HG02623 (cell line): Measurements from ENCODE around the gene FASN.
A peak's percentile ranks its signal among the peaks of the same experiment; 100 is the strongest.

Experiments
- ATAC-seq: cut with Tn5 transposase; IDR thresholded peaks from one replicate; pipeline ENCODE4 v1.9.1; 2021; ENCODE audit warnings: moderate library complexity; ENCODE audit not compliant: unreplicated experiment

FASN gene

DNA sequence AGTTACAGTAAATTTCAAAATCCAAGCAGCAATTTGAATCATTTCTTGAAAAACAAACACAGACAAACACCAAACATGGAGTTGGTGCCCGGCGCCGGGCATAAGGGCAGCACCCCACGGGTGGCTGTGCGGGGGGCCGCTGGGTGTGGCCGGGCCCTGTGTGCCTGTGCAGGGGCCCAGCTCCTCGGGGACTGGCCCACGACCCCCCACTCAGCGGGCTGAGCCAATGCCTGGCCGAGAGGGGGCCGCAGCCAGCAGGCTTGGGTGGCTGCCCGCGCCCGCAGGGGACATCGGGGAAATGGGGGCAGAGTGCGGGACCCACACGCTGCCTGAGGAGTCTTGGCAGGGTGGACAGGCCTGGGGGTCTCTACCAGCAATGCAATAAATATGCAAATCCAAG is 19.6 kb downstream of the FASN start:
- no peak for ATAC-seq

DNA sequence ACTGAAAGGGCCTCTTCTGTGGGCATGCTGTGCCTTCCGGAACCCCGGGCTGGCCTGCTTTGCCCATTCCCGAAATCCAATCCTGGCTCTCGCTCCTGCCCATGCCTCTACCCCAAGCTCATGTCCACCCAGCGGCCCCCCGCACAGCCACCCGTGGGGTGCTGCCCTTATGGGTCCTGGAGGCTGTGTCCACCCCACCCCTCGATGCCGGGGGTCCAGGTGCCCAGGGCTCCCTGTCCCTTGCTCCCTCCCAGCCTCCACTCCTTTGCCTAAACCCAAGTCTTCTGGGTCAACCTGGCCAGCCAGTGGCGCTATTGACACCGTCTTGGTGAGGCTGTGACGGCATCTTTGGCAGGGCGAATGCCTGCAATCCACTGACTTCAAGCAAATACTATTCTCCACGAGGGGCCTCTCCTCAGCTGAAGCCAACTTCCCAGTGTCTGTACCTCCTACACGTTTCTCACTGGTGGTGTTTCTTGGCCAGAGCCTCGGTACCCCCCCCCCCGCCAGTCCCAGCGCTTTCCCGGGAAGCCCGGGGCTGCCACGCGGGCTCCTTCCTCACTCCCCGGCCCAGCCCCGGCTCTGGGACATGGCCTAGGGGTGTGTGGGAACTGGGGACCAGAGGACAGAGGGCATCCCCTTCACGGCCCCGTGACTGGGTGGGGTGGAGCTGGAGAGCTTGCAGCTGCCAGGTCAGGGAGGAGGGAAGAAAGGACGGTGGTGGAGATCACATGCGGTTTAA is 20.2 kb downstream of the FASN start:
- no peak for ATAC-seq

DNA sequence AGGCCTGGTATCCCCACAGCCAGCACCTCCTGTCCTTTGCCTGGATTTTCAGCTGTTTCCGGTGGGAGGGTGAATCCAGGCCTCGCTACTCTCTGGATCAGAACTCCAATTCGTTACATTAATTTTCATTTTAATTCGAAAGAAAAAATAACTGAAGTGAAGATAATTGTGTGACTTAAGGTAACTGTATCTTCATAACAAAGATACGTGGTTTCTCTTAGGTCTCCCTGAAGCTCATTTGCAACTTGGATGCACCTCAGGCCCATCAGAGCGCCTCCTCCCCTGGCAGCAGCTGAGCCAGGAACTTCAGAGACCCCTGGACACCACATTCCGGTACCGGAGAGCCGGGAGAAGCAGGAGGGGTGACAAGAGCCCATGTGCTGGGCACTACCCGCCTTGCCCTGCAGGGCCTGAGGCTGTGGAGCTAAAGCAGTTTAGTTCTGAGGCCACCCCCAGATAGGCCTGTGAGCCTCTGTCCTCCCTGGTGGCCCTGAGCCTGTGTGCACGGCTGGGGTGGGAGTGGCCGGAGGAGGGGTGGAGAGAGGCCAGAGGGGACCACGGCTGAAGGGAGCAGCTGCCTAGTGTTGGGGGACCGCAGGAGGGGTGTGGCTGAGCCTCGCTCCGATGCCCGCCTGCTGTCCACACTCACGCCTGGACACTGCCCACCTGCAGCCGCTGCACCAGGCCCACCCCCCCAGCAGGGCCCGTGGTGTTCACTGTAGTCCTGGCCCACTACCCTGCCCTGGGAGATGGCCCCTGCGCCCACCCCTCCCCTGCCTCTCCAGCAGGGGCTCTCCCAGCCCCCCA is 21.0 kb downstream of the FASN start:
- no peak for ATAC-seq

DNA sequence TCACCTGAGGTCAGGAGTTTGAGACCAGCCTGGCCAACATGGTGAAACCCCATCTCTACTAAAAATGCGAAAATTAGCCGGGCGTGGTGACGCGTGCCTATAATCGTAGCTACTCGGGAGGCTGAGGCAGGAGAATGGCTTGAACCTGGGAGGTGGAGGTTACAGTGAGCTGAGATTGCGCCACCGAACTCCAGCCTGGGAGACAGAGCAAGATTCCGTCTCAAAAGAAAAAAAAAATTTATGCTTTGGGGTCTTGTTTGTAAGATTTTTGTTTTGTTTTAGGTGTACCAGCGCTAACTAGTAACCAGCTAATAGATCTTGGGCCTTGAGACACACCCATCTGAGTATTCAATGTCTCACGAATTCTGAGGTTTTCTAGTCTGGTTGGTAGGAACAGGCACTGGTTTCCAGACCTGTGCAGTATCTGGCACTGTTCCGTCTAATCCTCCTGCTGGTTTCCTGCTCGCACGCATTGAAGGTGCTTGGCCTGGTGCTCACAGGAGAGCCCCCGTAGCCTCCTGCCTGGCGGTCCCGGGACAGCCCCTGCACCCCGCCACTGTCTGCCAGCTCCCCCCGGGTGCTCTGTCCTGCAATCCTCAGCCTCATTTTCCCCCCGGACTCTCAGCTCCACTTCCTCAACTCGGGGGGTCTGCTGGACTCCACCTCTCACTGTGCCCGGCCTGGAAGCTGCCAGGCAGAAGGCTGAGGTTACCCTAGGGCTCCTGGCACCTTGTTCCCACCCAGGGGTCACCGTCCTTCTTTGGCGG is 21.8 kb downstream of the FASN start:
- no peak for ATAC-seq

DNA sequence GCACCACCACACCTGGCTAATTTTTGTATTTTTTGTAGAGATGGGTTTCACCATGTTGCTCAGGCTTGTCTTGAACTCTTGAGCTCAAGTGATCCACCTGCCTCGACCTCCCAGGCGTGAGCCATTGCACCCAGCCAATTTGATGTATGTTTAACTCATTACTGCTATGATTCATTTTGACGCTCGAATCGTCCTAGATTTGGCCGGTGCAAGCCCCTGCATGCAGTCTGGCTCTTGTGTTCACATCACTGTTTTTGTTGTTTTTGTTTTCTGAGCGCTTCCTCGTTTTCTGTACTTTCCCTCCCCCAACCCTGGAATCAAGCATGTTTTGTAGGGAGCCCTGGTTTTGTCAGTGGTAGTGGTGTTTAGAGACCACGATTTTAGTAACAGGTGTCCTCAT is 24.6 kb downstream of the FASN start:
- ATAC-seq = no peak

DNA sequence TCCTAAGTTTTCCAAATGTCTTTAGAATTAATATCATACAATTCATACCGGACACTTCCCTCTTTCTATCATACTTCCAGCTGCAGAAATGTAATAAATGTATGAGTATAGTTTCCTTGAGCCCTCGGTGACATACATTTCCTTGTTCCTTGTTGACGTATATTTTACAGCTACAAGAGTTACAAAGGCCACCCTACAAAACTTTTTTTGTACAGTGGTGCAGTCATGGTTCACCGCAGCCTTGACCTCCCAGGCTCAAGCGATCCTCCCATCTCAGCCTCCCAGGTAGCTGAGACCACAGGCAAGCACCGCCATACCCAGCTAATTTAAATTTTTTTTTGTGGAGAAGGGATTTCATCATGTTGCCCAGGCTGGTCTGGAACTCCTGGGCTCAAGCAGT is 25.2 kb downstream of the FASN start:
- ATAC-seq = no peak

DNA sequence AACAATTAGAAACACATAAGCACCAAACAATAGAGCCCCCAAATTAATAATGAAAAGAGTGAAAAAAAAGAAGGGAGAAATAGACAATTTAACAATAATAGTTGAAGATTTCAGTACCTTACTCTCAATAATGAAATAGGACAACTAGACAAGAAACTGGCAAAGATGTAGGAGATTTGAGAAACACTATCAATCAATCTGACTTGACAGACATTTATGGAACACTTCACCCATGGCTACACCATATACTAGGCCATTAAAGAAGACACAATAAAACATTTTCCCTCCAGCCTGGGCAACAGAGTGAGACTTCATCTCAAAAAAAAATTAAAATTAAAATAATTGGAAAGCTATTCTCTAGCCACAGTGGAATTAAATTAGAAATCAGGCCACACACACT is 27.4 kb downstream of the FASN start:
- no peak for ATAC-seq

DNA sequence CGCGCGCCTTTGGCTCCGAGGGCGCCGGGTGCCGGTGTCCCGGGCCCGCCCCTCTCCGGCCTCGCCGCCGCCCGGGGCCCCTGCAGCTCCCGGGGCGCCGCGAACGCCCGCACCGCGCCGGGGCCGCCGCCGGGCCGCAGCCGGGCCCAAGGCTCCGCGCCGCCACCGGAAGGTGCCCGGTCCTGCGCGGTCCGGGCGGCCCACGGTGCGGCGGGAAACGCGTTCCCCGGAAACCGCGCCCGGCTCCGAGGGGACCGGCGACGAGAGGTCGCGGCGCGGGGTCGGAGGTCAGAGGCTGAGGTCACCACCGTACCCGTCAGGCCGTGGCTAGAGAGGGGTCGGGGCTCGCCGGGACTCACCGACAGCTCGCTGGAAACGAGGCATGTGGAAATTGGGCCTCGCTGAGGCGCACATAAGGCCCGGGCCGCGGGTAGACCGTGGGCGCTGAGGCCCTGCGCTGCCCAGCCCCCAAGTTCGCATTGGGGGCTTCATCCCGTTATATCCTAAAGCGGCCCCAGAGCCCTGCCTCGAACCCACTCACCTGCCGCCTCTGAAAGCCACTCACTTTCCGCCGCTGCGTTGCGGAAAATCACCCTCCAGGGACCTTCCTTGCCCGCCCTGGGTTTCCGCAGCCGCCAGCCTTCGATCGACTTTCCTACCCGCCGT is 32.3 kb downstream of the FASN start, which contains the start of gene DUS1L:
Gene DUS1L (minus strand): TSS at position 167 of the 666 bp plus-strand sequence. CDS start 745 bp downstream, outside the sequence.
- ATAC-seq = peak; percentile 59

DNA sequence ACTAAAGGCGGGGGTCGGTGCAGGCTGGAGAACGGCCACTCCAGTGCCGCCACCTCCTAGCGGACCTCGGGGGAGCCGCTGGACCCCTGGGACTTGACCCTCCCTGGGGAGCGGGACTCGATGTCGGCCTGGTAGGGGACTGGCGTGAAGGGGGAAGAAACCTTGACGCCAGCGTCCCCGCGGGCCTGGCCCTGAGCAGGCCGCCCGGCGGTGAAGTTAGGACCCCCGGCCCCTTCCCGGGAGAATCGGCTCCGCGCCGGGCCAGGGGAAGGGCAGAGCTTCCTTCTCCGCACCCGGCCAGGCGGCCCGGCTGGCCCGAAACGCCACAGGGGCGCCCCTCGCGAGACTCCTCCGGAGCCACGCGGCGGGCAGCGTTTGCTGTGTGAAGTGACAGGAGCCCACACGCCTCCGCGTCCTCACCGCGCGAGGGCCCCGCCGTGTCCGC is 32.8 kb downstream of the FASN start:
- peak; percentile 24 for ATAC-seq

DNA sequence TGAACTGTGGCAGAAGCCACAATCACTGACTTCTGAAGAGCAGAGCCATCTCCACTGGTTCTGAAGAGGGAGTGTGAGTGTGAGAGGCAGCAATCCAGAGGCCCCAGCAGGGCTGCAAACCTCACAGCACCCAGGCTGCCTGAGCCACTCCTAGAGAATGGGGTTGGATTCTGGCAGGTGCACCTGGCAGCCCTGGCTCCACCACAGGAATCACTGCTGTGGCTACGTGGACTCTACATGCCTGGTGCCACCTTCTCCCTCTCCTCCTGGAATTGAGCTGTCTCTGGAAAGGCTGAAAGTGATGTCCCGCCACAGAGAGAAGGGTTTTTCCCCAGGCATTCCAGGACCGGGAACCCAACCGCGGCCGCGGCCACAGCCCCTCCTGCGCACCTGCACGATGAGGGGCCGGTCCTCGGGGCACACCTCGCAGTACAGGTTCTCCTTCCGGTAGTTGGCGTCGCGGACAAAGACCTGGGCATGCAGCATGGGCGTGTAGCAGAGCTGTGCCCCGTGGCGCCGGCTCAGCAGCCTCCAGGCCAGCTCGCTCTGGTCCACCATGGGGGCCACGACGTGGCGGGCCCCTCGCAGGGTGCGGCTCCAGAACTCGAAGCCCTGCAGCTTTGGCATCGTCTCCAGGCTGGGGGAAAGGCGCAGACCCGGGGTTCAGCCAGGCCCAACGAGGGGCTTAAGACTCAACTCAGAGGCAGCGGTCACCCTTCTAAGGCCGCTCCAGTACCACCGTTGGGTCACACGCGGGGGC is 33.4 kb downstream of the FASN start:
- ATAC-seq = no peak

DNA sequence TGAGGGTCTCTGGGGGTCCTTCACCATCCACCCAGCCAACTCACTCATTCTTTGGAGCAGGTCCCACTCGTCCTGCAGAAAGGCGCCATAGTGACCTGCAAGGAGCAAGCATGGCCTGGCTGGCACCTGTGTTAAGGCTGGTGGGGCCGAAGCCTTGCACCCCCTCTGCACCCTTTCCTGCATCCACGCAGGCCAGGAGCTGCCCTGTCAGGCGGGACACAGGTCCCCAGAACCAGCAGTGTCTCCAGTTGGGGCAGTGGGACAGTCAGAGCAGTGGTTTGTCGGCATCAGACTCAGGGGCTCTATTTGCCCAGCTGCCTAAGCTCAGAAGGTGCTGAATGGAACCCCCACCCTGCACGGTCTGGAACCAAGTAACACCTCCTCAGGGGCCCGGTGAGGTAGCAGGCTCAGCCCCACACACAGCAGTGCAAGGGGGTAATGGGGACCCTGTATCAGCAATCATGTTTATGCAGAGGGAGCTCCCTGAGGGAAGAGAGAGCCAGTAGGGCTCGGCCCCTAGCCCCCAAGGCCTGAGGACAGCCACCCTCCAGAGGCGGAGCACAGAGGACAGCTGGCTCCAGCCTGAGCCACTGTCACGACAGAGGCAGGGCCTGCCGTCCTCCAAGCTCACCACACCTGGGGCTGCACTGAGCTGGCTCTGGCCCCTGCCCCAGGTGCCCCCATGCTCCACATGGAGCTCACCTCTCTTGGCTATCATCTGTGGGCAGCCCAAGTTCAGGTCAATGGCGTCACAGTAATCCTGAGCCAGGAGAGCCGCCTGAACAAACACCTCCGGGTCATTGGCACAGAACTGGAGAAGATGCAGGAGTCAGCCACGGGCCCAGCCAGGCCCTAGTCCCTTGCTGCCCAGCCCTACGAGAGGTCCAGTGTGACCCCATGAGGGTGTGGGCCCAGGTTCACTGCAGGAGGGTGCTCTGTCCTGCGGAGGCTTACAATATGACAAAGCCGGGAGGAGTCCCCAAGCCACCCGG is 34.3 kb downstream of the FASN start:
- ATAC-seq = no peak

DNA sequence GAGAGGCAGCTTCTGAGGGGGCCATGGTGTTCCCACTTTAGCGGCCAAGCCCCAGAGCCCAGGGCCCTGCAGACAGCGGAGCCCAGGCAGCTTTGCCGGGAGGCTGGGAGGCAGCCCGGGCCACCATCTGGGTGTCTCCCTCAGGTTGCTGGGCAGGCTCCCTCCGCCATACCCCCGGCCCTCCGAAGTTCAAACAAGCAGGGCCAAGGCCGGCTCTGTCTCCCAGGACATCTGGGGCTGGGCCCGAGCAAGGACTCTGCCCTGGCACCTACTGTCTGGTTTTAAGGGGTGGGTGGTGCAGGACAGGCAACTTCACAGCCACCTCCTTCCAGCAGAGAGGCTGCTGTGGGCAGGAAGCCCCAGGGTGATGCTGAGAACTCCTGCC is 35.1 kb downstream of the FASN start:
- no peak for ATAC-seq

DNA sequence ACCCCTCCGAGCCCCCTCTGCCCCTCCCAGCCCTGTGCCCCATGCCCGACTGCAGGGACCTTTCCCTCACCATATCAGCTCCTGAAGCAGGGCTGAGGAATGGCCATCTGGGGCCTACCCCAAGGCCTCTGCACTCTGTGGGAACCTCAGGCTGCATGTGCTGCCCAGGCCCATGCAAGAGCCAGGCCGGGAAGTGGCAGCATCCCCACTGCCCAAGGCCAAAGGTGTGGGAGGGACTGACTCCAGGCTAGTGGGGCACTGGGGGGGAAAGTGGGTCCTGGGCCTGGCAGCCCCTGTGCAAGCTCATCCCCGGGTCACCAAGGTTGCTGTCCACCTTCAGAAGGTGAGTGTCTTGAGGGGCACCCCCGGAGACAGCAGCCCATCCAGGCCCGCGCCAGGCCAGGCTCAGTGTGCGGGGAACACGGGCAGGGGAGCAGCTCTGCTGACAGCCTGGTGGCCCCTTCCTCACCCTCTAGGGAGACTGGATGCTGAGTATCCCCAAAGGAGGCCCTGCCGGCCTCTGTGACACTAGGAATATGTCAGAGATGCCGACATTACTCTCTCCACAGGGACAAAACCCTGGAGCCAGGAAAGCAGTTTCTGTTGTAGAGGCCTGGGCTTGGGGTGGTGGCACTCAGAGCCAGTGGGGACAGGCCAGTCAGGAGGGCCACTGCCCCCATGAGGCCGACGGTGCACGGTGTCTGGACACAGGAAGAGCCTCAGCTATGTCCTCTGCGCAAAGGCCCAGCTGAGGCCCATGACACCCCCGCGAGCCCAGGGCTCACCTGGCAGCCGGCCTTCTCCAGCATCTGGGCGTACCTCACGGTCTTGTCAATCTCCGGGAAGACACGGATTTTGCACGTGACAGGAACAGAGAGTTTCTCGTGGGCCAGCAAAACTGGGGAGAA is 35.7 kb downstream of the FASN start:
- ATAC-seq = no peak

DNA sequence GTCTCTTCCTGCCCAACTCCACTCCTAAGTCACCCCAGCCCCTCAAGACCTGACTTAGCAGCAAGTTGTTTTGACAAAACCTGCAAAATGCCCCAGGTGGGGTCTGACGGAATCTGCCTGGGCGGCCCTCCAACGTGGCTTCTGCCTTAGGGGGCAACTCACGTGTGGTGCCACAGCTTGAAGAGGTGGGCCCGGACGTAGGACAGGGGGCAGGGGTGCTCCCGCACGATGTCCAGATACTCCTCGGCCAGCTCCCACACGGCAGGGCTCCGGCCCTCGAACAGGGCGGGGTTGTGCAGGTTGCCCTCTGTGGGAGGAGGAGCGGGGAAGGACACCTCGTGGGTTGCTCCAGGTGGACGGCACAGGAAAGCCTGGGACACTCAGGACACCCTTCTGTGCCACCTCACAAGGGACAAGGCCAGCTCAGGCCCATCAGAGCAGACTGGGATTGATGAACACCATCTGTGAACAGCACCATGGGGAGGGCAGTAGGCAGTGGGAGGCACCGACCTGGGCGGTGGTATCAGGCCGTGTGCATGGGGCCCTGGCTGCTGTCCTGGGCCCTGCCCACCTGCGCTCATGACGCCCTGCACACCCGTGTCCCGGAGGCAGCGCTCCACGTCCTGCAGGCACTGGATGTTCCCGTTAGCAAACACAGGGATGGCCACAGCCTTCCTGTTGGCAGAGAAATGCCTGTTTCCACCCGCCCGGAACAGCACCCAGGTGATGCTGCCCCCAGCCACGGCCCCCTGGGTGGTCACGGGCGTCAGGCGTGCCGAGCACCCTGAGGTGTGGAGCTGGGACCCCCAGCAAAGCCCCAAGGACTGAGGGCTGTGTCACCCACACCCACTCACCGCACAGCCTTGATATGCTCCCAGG is 36.8 kb downstream of the FASN start:
- ATAC-seq = no peak

DNA sequence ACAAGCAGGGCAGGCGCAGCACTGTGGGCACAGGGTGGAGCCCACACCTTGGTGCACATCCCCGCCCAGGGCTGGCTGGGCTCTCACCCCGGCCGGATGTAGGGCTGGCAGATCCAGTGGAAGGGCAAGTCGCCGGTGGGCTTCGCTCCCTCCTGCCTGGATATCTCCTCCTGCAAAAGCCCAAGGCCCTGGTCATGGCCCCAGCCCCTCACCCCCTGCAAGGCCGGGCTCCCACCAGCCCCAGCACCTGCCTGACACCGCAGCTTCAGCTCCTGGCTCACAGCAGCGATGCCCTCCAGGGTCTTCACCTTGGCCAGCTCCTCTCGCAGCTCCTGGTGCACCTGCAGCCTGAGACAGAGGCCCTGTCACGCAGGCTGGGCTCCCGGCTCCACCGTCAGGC is 37.4 kb downstream of the FASN start:
- ATAC-seq = no peak

DNA sequence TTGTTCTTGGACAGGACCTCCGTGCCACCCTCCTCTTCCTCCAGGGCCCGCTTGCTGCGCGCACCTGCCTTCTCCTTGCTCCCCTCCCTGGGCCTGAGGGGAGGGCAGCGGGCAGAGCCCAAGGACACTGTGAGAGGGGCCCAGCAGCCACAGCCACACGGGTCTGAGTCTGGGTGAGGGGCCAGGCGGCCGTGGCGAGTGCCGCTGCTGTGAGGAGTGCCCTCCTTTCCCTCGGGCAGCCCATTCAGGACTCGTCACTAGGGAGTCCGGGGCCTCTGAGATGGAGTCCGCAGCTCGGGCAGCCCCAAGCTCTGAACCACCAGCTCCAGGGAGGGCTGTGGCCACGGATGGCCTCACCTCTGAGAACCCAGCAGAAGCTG is 38.0 kb downstream of the FASN start:
- no peak for ATAC-seq
